Neutrophil (primary cell): ENCODE data around the gene SZT2.

Experiments used
- H3K27ac ChIP-seq: fragments of 200-600 bp; sonication (generic); 2 replicates; pipeline ENCODE4 v1.5.1; 2016; ENCODE audit warnings: mild to moderate bottlenecking, moderate library complexity
- H3K27me3 ChIP-seq: fragments of 200-600 bp; sonication (generic); 2 replicates; pipeline ENCODE4 v1.6.0; 2016; ENCODE audit warnings: mild to moderate bottlenecking
- H3K36me3 ChIP-seq: fragments of 200-600 bp; sonication (generic); 2 replicates; pipeline ENCODE4 v1.5.1; 2017
- H3K4me1 ChIP-seq, 2 experiments: fragments of 200-600 bp in 1 of 2; sonication (generic) in 1 of 2; 1 replicate in 1 of 2; 2 replicates in 1 of 2; pipeline versions ENCODE4 v1.5.1 to v1.6.1; 2013 to 2016; ENCODE audit warnings: low read depth in 1 of 2, low read length in 1 of 2, mild to moderate bottlenecking in 1 of 2, moderate library complexity in 1 of 2; ENCODE audit not compliant: control insufficient read depth in 1 of 2, insufficient read depth in 1 of 2
- H3K4me3 ChIP-seq, 2 experiments: fragments of 200-600 bp in 1 of 2; sonication (generic) in 1 of 2; 1 replicate in 1 of 2; 2 replicates in 1 of 2; pipeline ENCODE4 v1.5.1; 2013 to 2016; ENCODE audit warnings: low read depth in 1 of 2, low read length in 1 of 2, mild to moderate bottlenecking in 1 of 2, moderate library complexity in 1 of 2
- H3K9me3 ChIP-seq: fragments of 200-600 bp; sonication (generic); 2 replicates; pipeline ENCODE4 v1.5.1; 2016
- CTCF ChIP-seq: fragments of 200-600 bp; sonication (generic); IDR thresholded peaks from 2 replicates; pipeline ENCODE4 v1.5.1; 2016; ENCODE audit warnings: antibody characterized with exemption

SZT2 gene

GRCh38 chr1:43363935-43364525, 25.7 kb upstream of the SZT2 start:
- TF ChIP-seq CTCF: no peak
- Histone ChIP-seq H3K4me3 (no peak overlapping the region), H3K36me3 (peaks cover 58% of the 10 kb centered on the region), H3K27me3 (no peaks in the 10 kb centered on the region), H3K4me1 (peaks cover 47 to 60% of the 10 kb centered on the region in 2 experiments), H3K27ac (peak overlapping the region; percentile 56), H3K9me3 (no peaks in the 10 kb centered on the region)

GRCh38 chr1:43365678-43366077, 24.0 kb upstream of the SZT2 start:
- peaks cover 51% of the 10 kb centered on the region for H3K36me3 ChIP-seq
- no peak for TF ChIP-seq CTCF
- no peaks in the 10 kb centered on the region for H3K9me3 ChIP-seq
- peak overlapping the region; percentile 18 for H3K27ac ChIP-seq
- peaks cover 37 to 45% of the 10 kb centered on the region in 2 experiments for H3K4me1 ChIP-seq
- no peaks in the 10 kb centered on the region for H3K27me3 ChIP-seq
- no peak overlapping the region for H3K4me3 ChIP-seq

- Histone ChIP-seq H3K27me3 (no peaks in the 10 kb centered on the region), H3K4me3 (peak overlapping the region; percentile 91 to 92), H3K4me1 (peaks cover 37 to 40% of the 10 kb centered on the region in 2 experiments), H3K27ac (peak overlapping the region; percentile 98), H3K36me3 (peaks cover 46% of the 10 kb centered on the region), H3K9me3 (no peaks in the 10 kb centered on the region)
- TF ChIP-seq CTCF: no peak
Measured at GRCh38 chr1:43366179-43366578, 23.5 kb upstream of the SZT2 start.

DNA sequence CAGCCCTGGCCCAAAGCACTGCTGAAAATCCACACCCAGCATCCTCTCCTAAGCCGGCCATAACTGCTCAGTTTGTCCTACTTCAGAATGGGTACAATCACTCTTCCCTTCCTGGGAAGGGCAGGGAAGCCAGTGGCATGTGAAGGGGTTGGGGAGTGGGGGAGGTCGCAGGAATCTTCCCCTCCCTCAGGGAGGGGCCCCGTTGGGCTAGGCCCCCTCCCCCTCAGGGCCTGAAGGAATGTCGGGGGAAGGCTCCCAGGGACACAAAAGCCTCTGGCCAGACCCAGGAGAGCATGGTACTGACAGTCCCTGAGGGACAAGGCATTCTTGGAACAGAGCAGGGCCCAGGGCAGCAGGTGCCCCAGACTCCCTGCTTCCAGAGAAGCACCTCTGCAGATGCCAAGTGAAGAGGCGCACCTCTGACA, 23.1 kb upstream of the SZT2 start:
- H3K4me1 ChIP-seq: peaks cover 36 to 37% of the 10 kb centered on the region in 2 experiments
- H3K27ac ChIP-seq: peak overlapping the region; percentile 98
- H3K9me3 ChIP-seq: no peaks in the 10 kb centered on the region
- peak overlapping the region; percentile 91 to 92 for H3K4me3 ChIP-seq
- TF ChIP-seq CTCF: no peak
- H3K27me3 ChIP-seq: no peaks in the 10 kb centered on the region
- H3K36me3 ChIP-seq: peaks cover 41% of the 10 kb centered on the region

- H3K4me1 ChIP-seq: peaks cover 34 to 35% of the 10 kb centered on the region in 2 experiments
- H3K36me3 ChIP-seq: peaks cover 35% of the 10 kb centered on the region
- peak overlapping the region; percentile 98 for H3K27ac ChIP-seq
- H3K9me3 ChIP-seq: no peaks in the 10 kb centered on the region
- H3K4me3 ChIP-seq: peak overlapping the region; percentile 91 to 92
- TF ChIP-seq CTCF: no peak
- no peaks in the 10 kb centered on the region for H3K27me3 ChIP-seq
Measured at GRCh38 chr1:43367026-43367903, 22.4 kb upstream of the SZT2 start.
